CD8-positive, alpha-beta memory T cell (primary cell): ENCODE results near the gene NUBP2. TPM values are rescaled to one million over a fixed set of nuclear protein-coding genes. Genes with fewer than 3 reads are reported as not detected.
"Not testable (repeated sequence)": the region's sequence is repeated elsewhere in the genome, so short reads cannot be mapped to it uniquely, and the experiment has no call there.

ENCODE experiments used
- CTCF ChIA-PET: fragments of 350-600 bp; sonication (Branson Sonifier 250); formaldehyde crosslinking; loops from one replicate; lab custom pipeline; 2021; ENCODE audit warnings: antibody characterized with exemption; lab: Charles Lee
- POLR2A ChIA-PET: fragments of 350-600 bp; sonication (Branson Sonifier 250); formaldehyde crosslinking; loops from one replicate; lab custom pipeline; 2021; ENCODE audit warnings: antibody characterized with exemption; lab: Charles Lee
- DNase-seq, 5 donors: peaks; one replicate each; pipeline versions ENCODE4 v3.0.0 to v3.0.0-alpha.2; 2020 to 2022; ENCODE audit warnings: mixed read lengths in 1 of 5
- H3K27ac ChIP-seq: one replicate; pipeline ENCODE4 v1.7.0; 2013; ENCODE audit warnings: low read depth, mild to moderate bottlenecking, low read length, moderate library complexity
- H3K27me3 ChIP-seq: 2 replicates; pipeline ENCODE4 v1.7.0; 2013; ENCODE audit warnings: low read length, mild to moderate bottlenecking; ENCODE audit not compliant: insufficient read depth, poor library complexity, severe bottlenecking
- H3K36me3 ChIP-seq: 2 replicates; pipeline ENCODE4 v1.7.0; 2013; ENCODE audit warnings: mild to moderate bottlenecking, low read length, moderate library complexity; ENCODE audit not compliant: insufficient read depth
- H3K4me1 ChIP-seq: 2 replicates; pipeline ENCODE4 v1.7.0; 2013; ENCODE audit warnings: mild to moderate bottlenecking, low read length, moderate library complexity; ENCODE audit not compliant: insufficient read depth
- H3K4me3 ChIP-seq: 2 replicates; pipeline ENCODE4 v1.7.0; 2013; ENCODE audit warnings: mild to moderate bottlenecking, low read length
- H3K9me3 ChIP-seq: 2 replicates; pipeline ENCODE4 v1.7.0; 2013; ENCODE audit warnings: mild to moderate bottlenecking, low read length
- H3K27ac Mint-ChIP-seq, 8 donors: one replicate each; pipeline ENCODE4 v1.8.0; 2020 to 2021; ENCODE audit warnings: mixed read lengths in 8 of 8, mild to moderate bottlenecking in 6 of 8, inconsistent platforms in 3 of 8, moderate library complexity in 3 of 8
- H3K27me3 Mint-ChIP-seq, 2 donors: one replicate each; pipeline ENCODE4 v1.8.0; 2020 to 2021; ENCODE audit warnings: mixed read lengths in 2 of 2, mild to moderate bottlenecking in 1 of 2, moderate library complexity in 1 of 2
- H3K36me3 Mint-ChIP-seq, 3 donors: one replicate each; pipeline ENCODE4 v1.8.0; 2020 to 2021; ENCODE audit warnings: mixed read lengths in 3 of 3, inconsistent platforms in 1 of 3, mild to moderate bottlenecking in 1 of 3
- H3K4me1 Mint-ChIP-seq, 3 donors: one replicate each; pipeline ENCODE4 v1.8.0; 2020 to 2021; ENCODE audit warnings: mixed read lengths in 3 of 3, inconsistent platforms in 1 of 3, mild to moderate bottlenecking in 1 of 3
- H3K4me3 Mint-ChIP-seq, 7 donors: one replicate each; pipeline ENCODE4 v1.8.0; 2020 to 2021; ENCODE audit warnings: mixed read lengths in 7 of 7, mild to moderate bottlenecking in 6 of 7, moderate library complexity in 4 of 7, inconsistent platforms in 2 of 7
- H3K9me3 Mint-ChIP-seq, 5 donors: one replicate each; pipeline ENCODE4 v1.8.0; 2020 to 2022; ENCODE audit warnings: mixed read lengths in 5 of 5, mild to moderate bottlenecking in 3 of 5, moderate library complexity in 2 of 5, inconsistent platforms in 1 of 5
- polyA plus RNA-seq: library from polyadenylated mRNA; unstranded; fragments of 300-500 nt; fragmentation: Illumina TruSeq; gene quantifications from one replicate; pipeline ENCODE4 v1.2.3, GENCODE V29; 2021
- total RNA-seq, 2 experiments: library from RNA; stranded (reverse); gene quantifications; one replicate each; pipeline ENCODE4 v1.2.3, GENCODE V29; 2021

NUBP2 gene
- total and polyA plus RNA-seq, 3 experiments from 2014 or later, result 73.9 to 96.6 (median 82.8) TPM

GRCh38 chr16:1794908-1795666 is 12.3 kb downstream of the NUBP2 start:
- DNase-seq, result no peak
- Mint-ChIP-seq H3K4me1 (no peaks in the 10 kb centered on the region), H3K36me3 (peaks cover 0 to 3% (median 2%) of the 10 kb centered on the region in 3 donors), H3K9me3 (peaks cover 3 to 9% (median 6%) of the 10 kb centered on the region in 5 donors), H3K4me3 (no peak overlapping the region), H3K27me3 (no peaks in the 10 kb centered on the region), H3K27ac (peak overlapping the region in 1 of 8 donors; percentile 61)
- CTCF ChIA-PET, result no interaction called here
- POLR2A ChIA-PET, result no interaction called here
- Histone ChIP-seq H3K36me3 (no peaks in the 10 kb centered on the region), H3K27me3 (no peaks in the 10 kb centered on the region), H3K9me3 (no peaks in the 10 kb centered on the region), H3K27ac (no peak overlapping the region), H3K4me1 (no peaks in the 10 kb centered on the region), H3K4me3 (no peak overlapping the region)

GRCh38 chr16:1799263-1799662 is 16.5 kb downstream of the NUBP2 start:
- POLR2A ChIA-PET, H3K27ac Mint-ChIP-seq, DNase-seq, H3K4me3 ChIP-seq, H3K27me3 ChIP-seq, H3K27ac ChIP-seq, H3K9me3 ChIP-seq, H3K36me3 Mint-ChIP-seq, CTCF ChIA-PET, H3K4me1 Mint-ChIP-seq, H3K36me3 ChIP-seq, H3K27me3 Mint-ChIP-seq, H3K4me1 ChIP-seq, H3K4me3 Mint-ChIP-seq: not testable (repeated sequence)
- H3K9me3 Mint-ChIP-seq, result peaks cover 3 to 10% (median 7%) of the 10 kb centered on the region in 5 donors

GRCh38 chr16:1800701-1801100 is 17.9 kb downstream of the NUBP2 start:
- no peak overlapping the region for H3K27ac Mint-ChIP-seq
- H3K27me3 Mint-ChIP-seq, result no peaks in the 10 kb centered on the region
- ChIA-PET CTCF (interaction anchor here (1.2 kb wide), 1 partner anchor 39 kb away, joined by 3 read pairs; no protein-coding TSS in a partner anchor), POLR2A (no interaction called here)
- peaks cover 3 to 10% (median 7%) of the 10 kb centered on the region in 5 donors for H3K9me3 Mint-ChIP-seq
- H3K4me3 ChIP-seq, result no peak overlapping the region
- no peak overlapping the region for H3K27ac ChIP-seq
- peaks cover 3 to 5% (median 4%) of the 10 kb centered on the region in 3 donors for H3K36me3 Mint-ChIP-seq
- H3K4me1 Mint-ChIP-seq, result no peaks in the 10 kb centered on the region
- no peaks in the 10 kb centered on the region for H3K27me3 ChIP-seq
- H3K36me3 ChIP-seq, result no peaks in the 10 kb centered on the region
- H3K4me3 Mint-ChIP-seq, result no peak overlapping the region
- DNase-seq, result no peak
- no peaks in the 10 kb centered on the region for H3K9me3 ChIP-seq
- H3K4me1 ChIP-seq, result no peaks in the 10 kb centered on the region

GRCh38 chr16:1807626-1808025 is 24.9 kb downstream of the NUBP2 start:
- Mint-ChIP-seq H3K4me3 (no peak overlapping the region), H3K36me3 (peaks cover 6 to 43% (median 7%) of the 10 kb centered on the region in 3 donors), H3K9me3 (no peaks in the 10 kb centered on the region), H3K4me1 (no peaks in the 10 kb centered on the region), H3K27ac (no peak overlapping the region), H3K27me3 (no peaks in the 10 kb centered on the region)
- ChIA-PET POLR2A (no interaction called here), CTCF (no interaction called here)
- H3K36me3 ChIP-seq, result peaks cover 21% of the 10 kb centered on the region
- H3K27ac ChIP-seq, result no peak overlapping the region
- no peaks in the 10 kb centered on the region for H3K27me3 ChIP-seq
- H3K4me3 ChIP-seq, result no peak overlapping the region
- no peak for DNase-seq
- H3K4me1 ChIP-seq, result no peaks in the 10 kb centered on the region
- no peaks in the 10 kb centered on the region for H3K9me3 ChIP-seq

GRCh38 chr16:1808691-1809090 is 25.9 kb downstream of the NUBP2 start:
- no peak for DNase-seq
- Histone ChIP-seq H3K27me3 (no peaks in the 10 kb centered on the region), H3K27ac (no peak overlapping the region), H3K4me1 (no peaks in the 10 kb centered on the region), H3K36me3 (peaks cover 21% of the 10 kb centered on the region), H3K9me3 (no peaks in the 10 kb centered on the region), H3K4me3 (no peak overlapping the region)
- H3K36me3 Mint-ChIP-seq, result peaks cover 7 to 50% (median 11%) of the 10 kb centered on the region in 3 donors
- peaks cover 0 to 7% (median 5%) of the 10 kb centered on the region in 3 donors for H3K4me1 Mint-ChIP-seq
- ChIA-PET POLR2A (no interaction called here), CTCF (no interaction called here)
- H3K4me3 Mint-ChIP-seq, result no peak overlapping the region
- no peaks in the 10 kb centered on the region for H3K27me3 Mint-ChIP-seq
- no peaks in the 10 kb centered on the region for H3K9me3 Mint-ChIP-seq
- H3K27ac Mint-ChIP-seq, result no peak overlapping the region

- Mint-ChIP-seq H3K4me3 (no peak overlapping the region), H3K36me3 (peaks cover 7 to 53% (median 11%) of the 10 kb centered on the region in 3 donors), H3K27me3 (no peaks in the 10 kb centered on the region), H3K27ac (no peak overlapping the region), H3K4me1 (peaks cover 0 to 7% (median 5%) of the 10 kb centered on the region in 3 donors), H3K9me3 (no peaks in the 10 kb centered on the region)
- H3K36me3 ChIP-seq, result peaks cover 21% of the 10 kb centered on the region
- no peak for DNase-seq
- H3K4me1 ChIP-seq, result no peaks in the 10 kb centered on the region
- H3K4me3 ChIP-seq, result no peak overlapping the region
- no peaks in the 10 kb centered on the region for H3K9me3 ChIP-seq
- ChIA-PET POLR2A (no interaction called here), CTCF (no interaction called here)
- no peak overlapping the region for H3K27ac ChIP-seq
- no peaks in the 10 kb centered on the region for H3K27me3 ChIP-seq
Measured at GRCh38 chr16:1809281-1809801, 26.6 kb downstream of the NUBP2 start.

GRCh38 chr16:1810106-1810505 is 27.3 kb downstream of the NUBP2 start:
- H3K4me3 Mint-ChIP-seq, result no peak overlapping the region
- H3K27ac Mint-ChIP-seq, result no peak overlapping the region

GRCh38 chr16:1810536-1810935 is 27.8 kb downstream of the NUBP2 start:
- Mint-ChIP-seq H3K27ac (no peak overlapping the region), H3K27me3 (no peaks in the 10 kb centered on the region), H3K36me3 (peaks cover 7 to 57% (median 14%) of the 10 kb centered on the region in 3 donors), H3K4me3 (no peak overlapping the region), H3K4me1 (peaks cover 0 to 11% (median 5%) of the 10 kb centered on the region in 3 donors), H3K9me3 (no peaks in the 10 kb centered on the region)
- DNase-seq, result no peak
- Histone ChIP-seq H3K27me3 (no peaks in the 10 kb centered on the region), H3K4me1 (no peaks in the 10 kb centered on the region), H3K4me3 (no peak overlapping the region), H3K36me3 (peaks cover 28% of the 10 kb centered on the region), H3K9me3 (no peaks in the 10 kb centered on the region), H3K27ac (no peak overlapping the region)
- POLR2A ChIA-PET, result interaction anchor here (0.6 kb wide), 1 partner anchor 558 kb away, joined by 3 read pairs; no protein-coding TSS in a partner anchor
- CTCF ChIA-PET, result interaction anchor here (0.7 kb wide), 1 partner anchor 150 kb away, joined by 4 read pairs; no protein-coding TSS in a partner anchor

More at GRCh38 chr16:1810106-1810505, 27.3 kb downstream of the NUBP2 start:
- H3K27me3 Mint-ChIP-seq, result no peaks in the 10 kb centered on the region
- Histone ChIP-seq H3K4me1 (no peaks in the 10 kb centered on the region), H3K4me3 (no peak overlapping the region), H3K9me3 (no peaks in the 10 kb centered on the region), H3K36me3 (peaks cover 23% of the 10 kb centered on the region), H3K27ac (no peak overlapping the region), H3K27me3 (no peaks in the 10 kb centered on the region)
- DNase-seq, result no peak
- peaks cover 0 to 8% (median 5%) of the 10 kb centered on the region in 3 donors for H3K4me1 Mint-ChIP-seq
- no peaks in the 10 kb centered on the region for H3K9me3 Mint-ChIP-seq
- CTCF ChIA-PET, result interaction anchor here (0.7 kb wide), 1 partner anchor 151 kb away, joined by 4 read pairs; no protein-coding TSS in a partner anchor
- H3K36me3 Mint-ChIP-seq, result peaks cover 7 to 54% (median 11%) of the 10 kb centered on the region in 3 donors
- POLR2A ChIA-PET, result interaction anchor here (0.6 kb wide), 1 partner anchor 557 kb away, joined by 3 read pairs; no protein-coding TSS in a partner anchor
